ENCODE measurements around the gene MAPKAPK2. TPM values are rescaled to one million over a fixed set of nuclear protein-coding genes. Genes with fewer than 3 reads are reported as not detected.
A peak's percentile ranks its signal among the peaks of the same experiment; 100 is the strongest.

MAPKAPK2 gene
- total RNA-seq, 8 experiments from 2014 or later = 29.4 to 120 (median 43.5) TPM

GRCh38 chr1:206702260-206702659 is 17.6 kb downstream of the MAPKAPK2 start:
- WGBS, 10 experiments = 60 to 100% (median 78%) methylated on average over 1 to 7 of the region's 7 CpGs
- H3K4me3 ChIP-seq = no peak overlapping the region
- no peak for ATAC-seq (replicated peaks in 6 of 8)
- H3K27ac ChIP-seq = no peak overlapping the region
- in situ Hi-C loops (cut with MboI; ENCODE audit: low pct_unique_long_range_greater_than_20kb in 2 of 9, low sequenced_read_pairs in 9 of 9, unreplicated experiment in 9 of 9) = no loop called here
- peaks cover 54 to 63% of the 10 kb centered on the region in 2 donors for H3K4me1 ChIP-seq (replicated peaks in 1 of 2)

DNA sequence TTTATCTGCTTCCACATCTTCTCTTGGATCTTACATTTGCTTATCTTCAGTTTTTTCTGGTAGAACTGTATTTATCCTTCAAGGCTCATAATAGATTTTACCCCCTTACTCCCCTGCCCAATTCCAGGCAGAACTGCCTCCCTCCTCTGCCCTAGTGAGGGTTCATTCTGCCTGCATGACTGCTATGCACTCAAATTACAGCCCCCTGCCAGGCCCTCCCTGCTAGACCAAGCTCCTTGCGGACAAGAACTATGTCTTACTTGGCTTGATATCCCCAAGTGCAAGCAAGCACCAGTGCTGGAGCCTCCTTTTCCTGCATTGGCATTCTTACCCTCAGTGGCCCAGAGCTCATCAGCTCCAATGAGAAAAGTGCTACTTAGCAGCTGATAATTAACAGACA is 18.1 kb downstream of the MAPKAPK2 start:
- Histone ChIP-seq H3K4me1 (replicated peaks in 1 of 2) (peaks cover 60 to 68% of the 10 kb centered on the region in 2 donors), H3K27ac (no peak overlapping the region), H3K4me3 (no peak overlapping the region)
- 80 to 100% (median 100%) methylated on average over 1 of the region's 1 CpG; no CpG with 5 or more reads in 3 of the 10 experiments for WGBS, 10 experiments
- no peak for ATAC-seq (replicated peaks in 6 of 8)
- in situ Hi-C loops (cut with MboI; ENCODE audit: low pct_unique_long_range_greater_than_20kb in 2 of 9, low sequenced_read_pairs in 9 of 9, unreplicated experiment in 9 of 9) = no loop called here

- ATAC-seq (replicated peaks in 6 of 8) = peak in 2 of 8 experiments; percentile 1 to 7
- H3K27ac ChIP-seq = no peak overlapping the region
These were observed 19.0 kb downstream of the MAPKAPK2 start for GRCh38 chr1:206703661-206704060.

GRCh38 chr1:206704226-206704625 is 19.5 kb downstream of the MAPKAPK2 start:
- 73 to 100% (median 88%) methylated on average over 1 to 8 of the region's 9 CpGs; no CpG with 5 or more reads in 1 of the 10 experiments for WGBS, 10 experiments
- peaks cover 68 to 77% of the 10 kb centered on the region in 2 donors for H3K4me1 ChIP-seq (replicated peaks in 1 of 2)
- in situ Hi-C loops (cut with MboI; ENCODE audit: low pct_unique_long_range_greater_than_20kb in 2 of 9, low sequenced_read_pairs in 9 of 9, unreplicated experiment in 9 of 9) = no loop called here
- no peak for ATAC-seq (replicated peaks in 6 of 8)
- H3K4me3 ChIP-seq = no peak overlapping the region
- H3K27ac ChIP-seq = no peak overlapping the region

More at GRCh38 chr1:206703661-206704060, 19.0 kb downstream of the MAPKAPK2 start:
- WGBS, 10 experiments = 38 to 100% (median 62%) methylated on average over 1 to 4 of the region's 4 CpGs
- in situ Hi-C loops (cut with MboI; ENCODE audit: low pct_unique_long_range_greater_than_20kb in 2 of 9, low sequenced_read_pairs in 9 of 9, unreplicated experiment in 9 of 9) = no loop called here
- H3K4me1 ChIP-seq (replicated peaks in 1 of 2) = peaks cover 68 to 75% of the 10 kb centered on the region in 2 donors
- no peak overlapping the region for H3K4me3 ChIP-seq

- no peak overlapping the region for H3K4me3 ChIP-seq
- WGBS, 10 experiments = 0 to 28% (median 6%) methylated on average over 2 to 3 of the region's 4 CpGs; no CpG with 5 or more reads in 6 of the 10 experiments
- peak; percentile 6 to 86 (median 76) for ATAC-seq (replicated peaks in 6 of 8)
- H3K27ac ChIP-seq = peak overlapping the region; percentile 53 to 69
- in situ Hi-C loops (cut with MboI; ENCODE audit: low pct_unique_long_range_greater_than_20kb in 2 of 9, low sequenced_read_pairs in 9 of 9, unreplicated experiment in 9 of 9) = no loop called here
- peaks cover 65 to 81% of the 10 kb centered on the region in 2 donors for H3K4me1 ChIP-seq (replicated peaks in 1 of 2)
These were observed 20.5 kb downstream of the MAPKAPK2 start for GRCh38 chr1:206705191-206705590.

- WGBS, 10 experiments = 19 to 80% (median 58%) methylated on average over 2 to 8 of the region's 8 CpGs
- ATAC-seq (replicated peaks in 6 of 8) = peak in 2 of 8 experiments; percentile 3 to 4
- Histone ChIP-seq H3K4me3 (no peak overlapping the region), H3K4me1 (replicated peaks in 1 of 2) (peaks cover 61 to 81% of the 10 kb centered on the region in 2 donors), H3K27ac (peak overlapping the region; percentile 53 to 69)
- in situ Hi-C loops (cut with MboI; ENCODE audit: low pct_unique_long_range_greater_than_20kb in 2 of 9, low sequenced_read_pairs in 9 of 9, unreplicated experiment in 9 of 9) = no loop called here
These were observed 21.1 kb downstream of the MAPKAPK2 start for GRCh38 chr1:206705726-206706297.

GRCh38 chr1:206706298-206706791 is 21.6 kb downstream of the MAPKAPK2 start:
- in situ Hi-C loops (cut with MboI; ENCODE audit: low pct_unique_long_range_greater_than_20kb in 2 of 9, low sequenced_read_pairs in 9 of 9, unreplicated experiment in 9 of 9) = no loop called here
- H3K4me3 ChIP-seq = no peak overlapping the region
- H3K27ac ChIP-seq = peak overlapping the region in 1 of 2 donors; percentile 1
- peaks cover 59 to 77% of the 10 kb centered on the region in 2 donors for H3K4me1 ChIP-seq (replicated peaks in 1 of 2)
- ATAC-seq (replicated peaks in 6 of 8) = peak; percentile 10 to 77 (median 58)
- WGBS, 10 experiments = 14 to 100% (median 26%) methylated on average over 1 to 10 of the region's 11 CpGs; no CpG with 5 or more reads in 6 of the 10 experiments

DNA sequence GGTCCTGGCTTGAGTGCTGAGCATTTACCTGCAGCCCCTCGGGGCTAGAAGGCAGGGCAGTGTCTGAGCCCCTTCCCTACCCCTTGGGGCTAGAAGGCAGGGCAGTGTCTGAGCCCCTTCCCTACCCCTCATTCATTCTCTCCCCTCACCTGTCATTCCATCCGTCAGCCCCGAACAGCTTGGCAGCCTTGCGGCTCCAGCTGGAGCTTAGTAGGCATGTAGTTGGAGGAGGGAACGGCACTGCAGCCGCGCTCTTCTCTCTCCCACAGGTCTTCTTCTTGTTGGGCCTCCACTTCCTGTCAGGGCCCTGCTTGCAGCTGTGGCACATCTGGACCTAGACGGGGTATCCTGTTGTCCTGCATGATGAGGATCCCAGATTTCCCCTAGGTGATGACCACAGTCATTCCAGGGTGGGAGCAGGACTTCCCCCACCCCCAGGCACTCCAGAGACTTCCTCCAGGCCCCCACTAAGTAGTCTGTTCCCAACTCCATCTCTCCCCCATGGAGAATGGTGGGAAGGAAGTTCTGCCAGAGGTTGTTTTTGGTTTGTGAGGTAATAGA is 22.2 kb downstream of the MAPKAPK2 start:
- in situ Hi-C loops (cut with MboI; ENCODE audit: low pct_unique_long_range_greater_than_20kb in 2 of 9, low sequenced_read_pairs in 9 of 9, unreplicated experiment in 9 of 9) = no loop called here
- peak in 1 of 8 experiments; percentile 1 for ATAC-seq (replicated peaks in 6 of 8)
- Histone ChIP-seq H3K4me1 (replicated peaks in 1 of 2) (peaks cover 59 to 77% of the 10 kb centered on the region in 2 donors), H3K27ac (no peak overlapping the region), H3K4me3 (no peak overlapping the region)
- WGBS, 10 experiments = 0 to 100% (median 67%) methylated on average over 1 to 6 of the region's 8 CpGs; no CpG with 5 or more reads in 5 of the 10 experiments

- no peak overlapping the region for H3K27ac ChIP-seq
- no peak overlapping the region for H3K4me3 ChIP-seq
- 35 to 80% (median 62%) methylated on average over 1 to 2 of the region's 2 CpGs; no CpG with 5 or more reads in 5 of the 10 experiments for WGBS, 10 experiments
- in situ Hi-C loops (cut with MboI; ENCODE audit: low pct_unique_long_range_greater_than_20kb in 2 of 9, low sequenced_read_pairs in 9 of 9, unreplicated experiment in 9 of 9) = no loop called here
- no peak for ATAC-seq (replicated peaks in 6 of 8)
- peaks cover 55 to 69% of the 10 kb centered on the region in 2 donors for H3K4me1 ChIP-seq (replicated peaks in 1 of 2)
These were observed 23.4 kb downstream of the MAPKAPK2 start for GRCh38 chr1:206708058-206708457.

DNA sequence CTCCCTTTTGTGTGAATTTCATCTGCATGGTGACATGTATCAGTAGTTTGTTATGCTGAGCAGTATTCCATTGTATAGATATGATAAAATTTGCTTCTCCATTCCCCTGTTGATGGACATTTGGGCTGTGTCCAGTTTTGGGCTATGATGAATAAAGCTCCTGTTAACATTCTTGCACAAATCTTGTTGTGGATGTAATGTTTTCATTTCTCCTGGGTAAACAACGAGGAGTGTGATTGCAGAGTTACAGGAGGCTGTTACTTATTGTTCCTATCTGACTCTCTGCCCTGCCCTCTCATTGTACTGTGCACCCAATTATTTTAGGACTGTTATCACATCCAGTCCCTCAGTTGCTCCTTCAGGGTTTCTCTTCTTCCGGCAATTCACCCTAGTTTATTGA is 24.2 kb downstream of the MAPKAPK2 start:
- no peak overlapping the region for H3K4me3 ChIP-seq
- in situ Hi-C loops (cut with MboI; ENCODE audit: low pct_unique_long_range_greater_than_20kb in 2 of 9, low sequenced_read_pairs in 9 of 9, unreplicated experiment in 9 of 9) = no loop called here
- ATAC-seq (replicated peaks in 6 of 8) = no peak
- 67 to 100% (median 86%) methylated on average over 1 to 2 of the region's 2 CpGs; no CpG with 5 or more reads in 2 of the 10 experiments for WGBS, 10 experiments
- no peak overlapping the region for H3K27ac ChIP-seq
- peaks cover 52 to 67% of the 10 kb centered on the region in 2 donors for H3K4me1 ChIP-seq (replicated peaks in 1 of 2)

DNA sequence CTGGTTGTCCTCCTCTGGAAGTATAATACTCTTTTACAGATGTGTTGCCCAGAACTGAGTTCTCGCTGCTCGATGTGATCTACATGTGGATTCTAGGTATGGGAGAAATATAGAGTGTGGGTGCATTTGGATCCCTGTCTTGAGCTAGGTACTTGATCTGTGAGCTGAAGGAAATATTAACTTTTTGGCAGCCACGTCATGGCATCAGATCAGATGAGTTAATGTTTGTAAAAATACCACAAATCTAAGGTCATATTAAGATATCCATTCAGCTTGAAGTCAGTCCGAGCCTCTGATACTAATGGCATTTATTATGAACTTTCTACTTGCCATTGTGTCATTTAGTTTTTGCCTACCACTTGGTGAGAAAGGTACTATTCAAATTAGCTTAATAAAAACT is 24.6 kb downstream of the MAPKAPK2 start:
- peaks cover 52 to 67% of the 10 kb centered on the region in 2 donors for H3K4me1 ChIP-seq (replicated peaks in 1 of 2)
- ATAC-seq (replicated peaks in 6 of 8) = no peak

DNA sequence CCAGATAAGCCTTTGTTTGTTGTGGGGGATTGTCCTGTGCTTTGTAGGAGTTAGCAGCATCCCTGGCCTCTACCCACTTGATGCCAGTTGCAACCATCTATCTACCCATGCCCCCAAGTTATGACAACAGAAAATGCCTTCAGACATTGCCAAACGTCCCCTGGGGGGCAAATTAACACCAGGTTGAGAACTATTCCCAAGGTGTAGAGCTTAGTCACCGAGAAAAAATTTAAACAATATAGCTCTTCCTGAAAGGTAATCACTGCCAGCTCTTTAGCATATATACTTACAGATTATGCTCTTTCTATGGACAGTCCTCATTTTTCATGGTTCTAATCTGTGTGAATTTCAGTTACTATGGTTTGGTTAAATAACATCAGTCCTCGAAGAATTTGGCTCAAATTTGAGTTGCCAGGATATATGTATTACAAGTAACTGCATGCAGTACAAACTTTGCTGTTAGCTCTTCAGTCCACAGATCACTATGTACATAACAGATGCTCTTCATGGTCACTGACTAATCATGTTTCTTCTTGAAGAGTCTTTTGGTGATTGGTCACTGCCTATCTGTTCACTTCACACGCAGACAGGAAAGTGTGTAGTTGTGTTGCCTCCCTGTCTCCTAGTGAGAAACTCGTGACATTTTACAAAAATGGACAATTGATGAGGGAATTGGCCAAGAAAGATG is 25.2 kb downstream of the MAPKAPK2 start:
- in situ Hi-C loops (cut with MboI; ENCODE audit: low pct_unique_long_range_greater_than_20kb in 2 of 9, low sequenced_read_pairs in 9 of 9, unreplicated experiment in 9 of 9) = no loop called here
- Histone ChIP-seq H3K4me1 (replicated peaks in 1 of 2) (peaks cover 46 to 63% of the 10 kb centered on the region in 2 donors), H3K4me3 (no peak overlapping the region), H3K27ac (peak overlapping the region in 1 of 2 donors; percentile 56)
- ATAC-seq (replicated peaks in 6 of 8) = peak in 6 of 8 experiments; percentile 6 to 77 (median 23)
- 66 to 100% (median 85%) methylated on average over 1 to 5 of the region's 5 CpGs for WGBS, 10 experiments

More for the DNA sequence above, 24.6 kb downstream of the MAPKAPK2 start:
- Histone ChIP-seq H3K27ac (no peak overlapping the region), H3K4me3 (no peak overlapping the region)
- WGBS, 10 experiments = 64 to 100% (median 87%) methylated on average over 1 to 4 of the region's 4 CpGs; no CpG with 5 or more reads in 2 of the 10 experiments
- in situ Hi-C loops (cut with MboI; ENCODE audit: low pct_unique_long_range_greater_than_20kb in 2 of 9, low sequenced_read_pairs in 9 of 9, unreplicated experiment in 9 of 9) = no loop called here

DNA sequence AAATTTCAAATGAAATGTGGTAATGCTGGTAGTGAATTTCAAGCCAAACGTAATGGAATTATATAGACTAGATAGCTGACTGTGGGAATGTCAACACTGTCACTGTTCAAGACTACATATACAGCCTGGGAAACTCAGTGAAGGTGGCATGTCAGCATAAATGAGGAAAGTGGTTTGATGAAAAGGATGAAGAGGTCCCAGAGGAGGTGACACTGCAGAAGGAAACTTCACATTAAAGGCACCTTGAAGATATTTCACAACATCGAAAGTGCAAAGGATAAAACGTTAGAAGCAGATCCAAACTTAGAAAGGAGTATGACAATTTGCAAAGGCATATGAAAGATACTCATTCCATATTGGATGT is 25.7 kb downstream of the MAPKAPK2 start:
- Histone ChIP-seq H3K27ac (peak overlapping the region in 1 of 2 donors; percentile 56), H3K4me1 (replicated peaks in 1 of 2) (peaks cover 41 to 57% of the 10 kb centered on the region in 2 donors), H3K4me3 (no peak overlapping the region)
- in situ Hi-C loops (cut with MboI; ENCODE audit: low pct_unique_long_range_greater_than_20kb in 2 of 9, low sequenced_read_pairs in 9 of 9, unreplicated experiment in 9 of 9) = no loop called here
- WGBS, 10 experiments = 17 to 92% (median 74%) methylated on average over 1 to 3 of the region's 3 CpGs; no CpG with 5 or more reads in 1 of the 10 experiments
- ATAC-seq (replicated peaks in 6 of 8) = peak in 1 of 8 experiments; percentile 31

All from motor neuron (in vitro differentiated cells).